GM18517 (cell line): ENCODE results near the gene TLX3.
"Not testable (repeated sequence)": the region's sequence is repeated elsewhere in the genome, so short reads cannot be mapped to it uniquely, and the experiment has no call there.

Experiments
- ATAC-seq: cut with Tn5 transposase; IDR thresholded peaks from one replicate; pipeline ENCODE4 v1.9.1; 2021; ENCODE audit warnings: mild to moderate bottlenecking, moderate library complexity; ENCODE audit not compliant: unreplicated experiment

The TLX3 gene

GRCh38 chr5:171322527-171322926 lies 13.5 kb downstream of the TLX3 start:
- ATAC-seq: no peak

DNA sequence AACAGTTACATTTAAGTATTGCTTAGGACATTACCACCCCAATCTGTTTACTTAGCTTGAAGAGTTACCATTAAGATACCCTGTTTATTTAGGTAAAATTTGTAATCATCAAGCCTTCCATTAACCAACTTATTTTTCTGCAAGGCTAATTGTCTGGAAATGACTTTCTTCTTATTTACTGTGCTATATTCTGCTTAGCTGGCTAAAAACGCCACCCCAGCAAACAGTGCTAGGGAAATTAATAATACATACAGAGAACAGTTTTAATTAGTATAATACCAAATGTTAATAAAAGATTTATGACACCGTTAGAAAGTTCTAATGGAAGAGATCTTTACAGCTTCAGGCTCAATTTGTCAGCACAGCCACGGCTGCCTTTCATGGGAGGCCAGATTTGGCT lies 14.0 kb downstream of the TLX3 start:
- no peak for ATAC-seq

DNA sequence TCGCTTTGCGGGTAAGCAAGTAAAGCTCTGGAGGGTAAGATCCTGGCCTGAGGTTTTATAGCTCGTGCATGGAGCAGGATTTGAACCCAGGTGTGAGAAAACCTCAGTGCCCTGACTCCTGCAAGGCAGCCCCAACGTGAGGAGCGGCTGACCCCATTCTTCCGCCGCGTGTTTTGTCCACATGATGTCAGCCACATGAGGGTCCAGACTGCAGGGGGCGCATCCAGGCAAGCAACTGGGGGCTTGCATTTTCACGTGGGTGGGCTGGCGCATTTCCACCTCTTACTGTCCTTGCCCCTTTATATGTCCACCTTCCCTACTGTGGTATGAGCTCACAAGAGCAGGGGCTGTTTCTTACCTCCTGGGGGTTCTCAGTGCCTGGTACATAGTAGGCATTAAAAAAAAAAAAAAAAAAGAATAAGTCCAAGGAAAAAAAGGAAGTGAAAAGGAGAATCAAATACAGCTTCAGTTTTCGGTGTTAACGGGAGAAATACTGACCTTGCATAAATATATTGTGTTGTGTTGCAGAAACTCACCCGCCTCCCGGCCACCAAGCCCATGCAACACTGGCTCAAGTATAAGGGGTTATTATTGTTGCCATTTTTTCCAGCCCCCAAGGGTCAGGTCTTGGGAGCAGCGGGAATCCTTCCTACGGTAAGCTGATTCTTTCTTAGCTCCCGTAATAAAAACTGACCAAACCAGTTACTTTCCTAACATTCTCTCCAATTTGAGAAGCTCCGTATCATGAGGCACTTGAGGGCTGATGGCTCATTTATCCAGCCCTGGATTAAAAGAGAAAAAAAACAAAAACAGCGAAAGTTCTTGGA lies 15.0 kb downstream of the TLX3 start:
- ATAC-seq: no peak

DNA sequence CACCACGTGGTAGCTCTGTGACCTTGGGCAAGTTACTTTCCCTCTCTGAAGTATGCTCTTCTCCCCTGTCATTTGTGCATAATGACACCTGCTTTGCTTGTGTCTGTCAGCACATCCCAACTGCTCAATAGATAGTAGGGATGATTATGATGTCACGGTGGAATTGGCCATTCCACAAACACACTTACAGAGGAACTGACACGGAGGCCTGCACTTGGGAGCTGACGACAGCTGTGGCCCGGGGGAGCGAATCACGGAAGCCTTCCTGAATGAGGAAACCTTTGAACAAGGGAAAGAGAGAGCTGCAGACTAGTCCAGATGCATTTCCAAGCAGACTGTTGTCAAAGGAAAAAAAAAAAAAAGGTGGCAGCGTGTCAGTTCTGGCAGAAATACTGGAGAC lies 21.0 kb downstream of the TLX3 start:
- no peak for ATAC-seq

GRCh38 chr5:171335616-171336015 lies 26.6 kb downstream of the TLX3 start:
- no peak for ATAC-seq

- no peak for ATAC-seq
Measured at GRCh38 chr5:171336521-171337209, 27.6 kb downstream of the TLX3 start.

DNA sequence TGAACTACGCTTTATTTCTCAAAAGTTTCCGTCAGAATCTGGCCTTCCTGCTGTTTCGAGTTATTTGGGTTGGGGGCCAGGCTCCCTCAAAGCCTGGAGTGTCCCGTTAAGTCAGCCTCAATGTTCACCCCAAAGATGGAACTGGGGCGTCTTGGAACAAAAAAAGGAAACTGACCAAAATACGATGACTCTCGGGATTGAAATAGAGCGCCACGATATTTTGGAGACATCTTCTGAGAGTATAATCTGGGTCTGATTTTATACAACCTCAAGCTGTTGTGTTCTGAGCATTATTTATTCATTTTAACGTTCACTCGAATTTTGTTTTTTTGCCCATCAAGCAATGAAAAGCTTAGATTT lies 28.1 kb downstream of the TLX3 start:
- ATAC-seq: no peak

DNA sequence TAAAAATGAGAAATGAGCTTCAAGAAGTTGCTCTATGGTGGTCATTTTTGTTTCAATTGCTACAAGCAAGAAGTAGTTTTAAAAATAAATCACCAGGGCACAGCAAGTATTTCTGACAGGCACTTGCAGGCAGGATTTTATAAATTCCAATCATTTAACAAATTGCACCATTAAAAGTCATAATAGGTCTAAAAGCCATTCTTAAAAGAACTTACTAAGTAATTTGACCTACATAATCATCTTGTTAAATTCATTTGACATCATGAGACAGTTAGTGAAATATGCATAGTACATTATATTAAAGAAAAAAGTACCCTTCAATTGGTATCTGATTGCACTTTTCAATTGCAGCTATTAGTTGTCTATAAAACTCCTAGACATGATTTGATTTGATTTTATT lies 31.0 kb downstream of the TLX3 start:
- no peak for ATAC-seq

- ATAC-seq: no peak
Measured at GRCh38 chr5:171340491-171340890, 31.4 kb downstream of the TLX3 start.

- no peak for ATAC-seq
Measured at GRCh38 chr5:171342362-171343111, 33.5 kb downstream of the TLX3 start.

DNA sequence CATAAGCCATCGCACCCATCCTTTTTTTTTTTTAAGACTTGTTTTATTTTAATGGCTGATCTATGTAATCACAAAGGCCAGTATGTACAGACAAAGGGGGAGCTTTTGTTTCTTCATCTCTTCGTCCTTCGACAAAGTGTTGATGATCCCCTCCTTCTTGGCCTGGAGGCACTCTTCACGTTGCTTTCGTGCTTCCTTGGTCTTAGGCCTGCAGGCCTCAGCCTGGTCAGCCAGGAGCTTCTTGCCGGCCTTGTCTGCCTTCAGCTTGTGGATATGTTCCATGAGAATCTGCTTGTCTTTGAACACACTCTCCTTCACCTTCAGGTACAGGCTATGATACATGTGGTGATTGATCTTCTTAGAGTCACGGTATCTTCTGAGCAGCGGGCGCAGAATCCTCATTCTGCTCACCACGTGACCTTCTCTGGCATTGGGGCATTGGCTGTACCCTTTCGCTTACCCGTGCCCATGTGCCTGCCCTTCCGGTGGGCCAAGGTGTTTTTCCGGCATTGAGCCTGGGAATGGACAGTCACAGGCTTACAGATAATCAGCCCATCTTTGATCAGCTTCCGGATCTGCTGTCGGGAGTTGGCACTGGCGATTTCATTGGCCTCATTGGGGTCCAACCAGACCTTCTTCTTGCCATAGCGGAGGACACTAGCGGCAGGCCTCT lies 36.0 kb downstream of the TLX3 start:
- no peak for ATAC-seq

GRCh38 chr5:171351536-171352073 lies 42.6 kb downstream of the TLX3 start:
- no peak for ATAC-seq

DNA sequence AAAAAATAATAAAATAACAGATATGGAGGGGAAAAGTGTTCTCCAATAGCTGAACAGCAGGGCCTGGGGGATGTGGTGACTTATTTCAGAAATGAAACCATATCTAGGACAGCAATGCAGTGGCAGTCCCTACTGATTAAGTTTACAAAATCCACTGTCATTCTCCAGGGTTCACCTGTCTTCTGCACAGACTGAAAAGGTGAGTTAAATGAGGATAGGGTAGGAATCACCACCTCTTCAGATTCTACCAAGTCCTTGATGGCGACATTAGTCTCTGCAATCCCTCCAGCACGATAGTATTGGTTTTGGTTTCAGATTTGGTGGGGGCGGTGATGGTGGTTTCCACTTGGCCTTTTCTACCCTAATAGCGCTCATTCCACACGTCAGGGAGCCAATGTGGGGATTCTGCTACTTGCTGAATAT lies 46.3 kb downstream of the TLX3 start:
- ATAC-seq: peak; percentile 97

GRCh38 chr5:171357843-171358242 lies 48.8 kb downstream of the TLX3 start:
- ATAC-seq: no peak

GRCh38 chr5:171361151-171361550 lies 52.1 kb downstream of the TLX3 start:
- ATAC-seq: not testable (repeated sequence)
